ENCODE measurements around the gene FBXO38. TPM values are rescaled to one million over a fixed set of nuclear protein-coding genes. Genes with fewer than 3 reads are reported as not detected.

Gene FBXO38
- total RNA-seq, 1 experiment from 2014 or later = 35.8 TPM

- Mint-ChIP-seq H3K36me3 (peaks cover 59% of the 10 kb centered on the region), H3K27ac (no peak overlapping the region), H3K4me1 (no peaks in the 10 kb centered on the region), H3K27me3 (ENCODE audit: low read depth) (no peaks in the 10 kb centered on the region), H3K9me3 (no peaks in the 10 kb centered on the region), H3K4me3 (no peak overlapping the region)
- DNase-seq (ENCODE audit: low spot score) (no peak), ATAC-seq (no peak)
- ChIA-PET POLR2A (no interaction called here), CTCF (interaction anchor here (1.9 kb wide), 1 partner anchor 304 kb away, joined by 8 read pairs; no protein-coding TSS in a partner anchor)
- no peak for TF ChIP-seq IRF2 (CRISPR knock-in tag; IDR thresholded peaks at IDR 0.05; ENCODE audit: borderline replicate concordance, low read depth)
- no peak for TF ChIP-seq ARID4B (CRISPR knock-in tag; IDR thresholded peaks at IDR 0.05; ENCODE audit: borderline replicate concordance)
- no peak for TF ChIP-seq PRRX2 (CRISPR knock-in tag; IDR thresholded peaks at IDR 0.05)
- TF ChIP-seq ZNF512 (CRISPR knock-in tag; IDR thresholded peaks at IDR 0.05; ENCODE audit: borderline replicate concordance) = no peak
These were observed 42.8 kb downstream of the FBXO38 start for GRCh38 chr5:148426514-148426913.

- ChIA-PET CTCF (interaction anchor here (1.9 kb wide), 1 partner anchor 303 kb away, joined by 8 read pairs; no protein-coding TSS in a partner anchor), POLR2A (no interaction called here)
- no peaks in the 10 kb centered on the region for H3K9me3 Mint-ChIP-seq
- peaks cover 53% of the 10 kb centered on the region for H3K36me3 Mint-ChIP-seq
- ATAC-seq = peak; percentile 80
- no peak overlapping the region for H3K4me3 Mint-ChIP-seq
- TF ChIP-seq CREM (CRISPR knock-in tag; IDR thresholded peaks at IDR 0.05) (no peak), IRF1 (CRISPR knock-in tag; IDR thresholded peaks at IDR 0.05) (no peak), GRHL2 (CRISPR knock-in tag; IDR thresholded peaks at IDR 0.05; ENCODE audit: insufficient replicate concordance, severe bottlenecking) (no peak), PRRX2 (CRISPR knock-in tag; IDR thresholded peaks at IDR 0.05) (no peak), CBFB (CRISPR knock-in tag; IDR thresholded peaks at IDR 0.05; ENCODE audit: low read depth) (no peak), AFF4 (CRISPR knock-in tag; IDR thresholded peaks at IDR 0.05; ENCODE audit: borderline replicate concordance) (no peak), ARID4B (CRISPR knock-in tag; IDR thresholded peaks at IDR 0.05; ENCODE audit: borderline replicate concordance) (no peak), PREB (CRISPR knock-in tag; IDR thresholded peaks at IDR 0.05; ENCODE audit: borderline replicate concordance) (no peak), MXD4 (CRISPR knock-in tag; IDR thresholded peaks at IDR 0.05; ENCODE audit: borderline replicate concordance) (no peak), ESRRA (CRISPR knock-in tag; IDR thresholded peaks at IDR 0.05; ENCODE audit: borderline replicate concordance) (no peak), ERG (CRISPR knock-in tag; IDR thresholded peaks at IDR 0.05) (no peak)
- no peaks in the 10 kb centered on the region for H3K4me1 Mint-ChIP-seq
- no peaks in the 10 kb centered on the region for H3K27me3 Mint-ChIP-seq (ENCODE audit: low read depth)
- DNase-seq (ENCODE audit: low spot score) = no peak
- H3K27ac Mint-ChIP-seq = no peak overlapping the region
These were observed 43.7 kb downstream of the FBXO38 start for GRCh38 chr5:148427370-148428042.
